Aorta (tissue), 5 donors: ENCODE data around the gene EPB41L1. TPM values are rescaled to one million over a fixed set of nuclear protein-coding genes. Genes with fewer than 3 reads are reported as not detected.
A peak's percentile ranks its signal among the peaks of the same experiment; 100 is the strongest.

ENCODE experiments used
- ATAC-seq: fragments of 200-7000 bp; cut with Tn5 transposase; one replicate; pipeline ENCODE4 v1.9.1; 2022; ENCODE audit warnings: moderate library complexity; ENCODE audit not compliant: low FRiP score
- DNase-seq, 2 donors: peaks; one replicate each; pipeline ENCODE4 v3.0.0-alpha.2; 2020
- H3K27ac ChIP-seq, 2 donors: one replicate each; pipeline ENCODE4 v1.5.1; 2013; ENCODE audit warnings: low read length in 2 of 2, mild to moderate bottlenecking in 2 of 2, moderate library complexity in 2 of 2, control low read depth in 1 of 2, inconsistent platforms in 1 of 2, low read depth in 1 of 2
- H3K27me3 ChIP-seq, 2 donors: one replicate each; pipeline ENCODE4 v1.6.1; 2013; ENCODE audit warnings: control low read depth in 1 of 2, low read length in 1 of 2, mild to moderate bottlenecking in 1 of 2, moderate library complexity in 1 of 2; ENCODE audit not compliant: insufficient read depth in 2 of 2, control insufficient read depth in 1 of 2
- H3K36me3 ChIP-seq, 2 donors: one replicate each; pipeline ENCODE4 v1.6.1; 2013; ENCODE audit warnings: control low read depth in 1 of 2, low read length in 1 of 2, mild to moderate bottlenecking in 1 of 2; ENCODE audit not compliant: insufficient read depth in 2 of 2, control insufficient read depth in 1 of 2
- H3K4me1 ChIP-seq, 2 donors: one replicate each; pipeline ENCODE4 v1.6.1; 2013; ENCODE audit warnings: low read length in 2 of 2, control low read depth in 1 of 2, mild to moderate bottlenecking in 1 of 2, moderate library complexity in 1 of 2; ENCODE audit not compliant: insufficient read depth in 2 of 2, control insufficient read depth in 1 of 2
- H3K4me3 ChIP-seq, 2 donors: one replicate each; pipeline ENCODE4 v1.5.1; 2013; ENCODE audit warnings: low read length in 2 of 2, control low read depth in 1 of 2, mild to moderate bottlenecking in 1 of 2
- H3K9me3 ChIP-seq: one replicate; pipeline ENCODE4 v1.6.1; 2013; ENCODE audit warnings: mild to moderate bottlenecking, low read length; ENCODE audit not compliant: control insufficient read depth
- WGBS, 2 donors: extraction: QIAGEN DNeasy Blood & Tissue Kit; methylation state at CpG; one replicate each; pipeline ENCODE4 v1.1.7; 2013; 5-methylcytosine and 5-hydroxymethylcytosine counted together
- intact Hi-C, 2 donors: fragments of 100-400 bp; cut with DNase I; formaldehyde crosslinking; loops; one replicate each; pipeline versions ENCODE4 v1.14.2 to v1.15.0; 2022
- polyA plus RNA-seq, 2 donors: library from polyadenylated mRNA; stranded (reverse); fragments of 200-250 nt; gene quantifications; one replicate each; pipeline ENCODE4 v1.2.3, GENCODE V29; 2013
- total RNA-seq, 2 donors: library from RNA; stranded (reverse); fragmentation: NEBNext Ultra II Directional; extraction: Animal tissue kit (Norgen Biotek cat#: 25700); gene quantifications; one replicate each; pipeline ENCODE4 v1.2.1, GENCODE V29; 2021
- donor health status: healthy with polysubstance abuse.
- donor health status: Bipolar disorder and iron deficiency.
- donor health status: DM: no; HTN: no; CAD: no.
- donor health status: DM: no; HTN: no; CAD: no.
- donor health status: DM: yes; HTN: yes; CAD: no.

The EPB41L1 gene
- total and polyA plus RNA-seq, 4 donors = 18.0 to 47.1 (median 32.7) TPM

DNA sequence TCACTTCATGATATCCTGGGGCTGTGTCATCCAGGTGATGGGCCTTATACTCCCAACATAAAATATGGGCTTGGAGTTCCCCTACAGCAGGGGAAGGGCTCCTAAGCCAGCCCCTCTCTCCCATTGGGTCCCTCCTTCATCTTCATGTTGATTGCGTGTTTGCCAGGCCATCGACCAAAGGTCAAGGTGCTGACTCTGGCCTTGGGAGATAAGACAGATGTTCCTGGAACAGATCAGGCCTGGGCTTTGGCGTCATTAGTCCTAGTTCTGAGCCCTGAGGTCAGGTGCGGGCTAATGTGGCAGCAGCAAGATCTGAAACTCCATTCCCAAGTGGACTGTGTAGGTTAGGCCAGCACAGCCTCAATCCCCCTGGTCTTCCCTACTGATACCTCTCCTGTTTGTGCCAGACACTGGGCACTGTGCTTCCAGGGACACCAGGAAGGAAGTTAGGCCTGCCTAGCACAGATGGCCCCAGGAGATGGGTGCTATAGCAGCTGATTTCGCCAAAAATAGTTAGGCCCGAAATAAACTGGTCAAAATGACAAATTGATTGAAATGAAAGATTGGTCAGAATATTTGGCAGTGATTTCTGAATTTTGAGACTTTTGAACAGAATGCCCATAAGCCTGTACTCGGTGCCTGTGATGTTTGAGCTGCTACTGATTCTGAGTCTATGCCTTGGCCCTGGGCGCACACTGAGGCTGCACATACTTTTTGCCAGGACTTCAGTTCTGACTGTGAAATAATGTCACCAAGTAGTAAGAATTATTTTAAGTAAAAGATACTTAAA, 28.8 kb downstream of the EPB41L1 start:
- intact Hi-C loops = no loop called here
- no peak for DNase-seq
- H3K4me3 ChIP-seq = no peak overlapping the region
- ATAC-seq = no peak
- 73 to 82% methylated on average over 8 of the region's 8 CpGs for WGBS, 2 donors
- no peaks in the 10 kb centered on the region for H3K9me3 ChIP-seq
- H3K4me1 ChIP-seq = no peaks in the 10 kb centered on the region
- H3K36me3 ChIP-seq = peaks cover 0 to 4% of the 10 kb centered on the region in 2 donors
- no peak overlapping the region for H3K27ac ChIP-seq
- no peaks in the 10 kb centered on the region for H3K27me3 ChIP-seq

DNA sequence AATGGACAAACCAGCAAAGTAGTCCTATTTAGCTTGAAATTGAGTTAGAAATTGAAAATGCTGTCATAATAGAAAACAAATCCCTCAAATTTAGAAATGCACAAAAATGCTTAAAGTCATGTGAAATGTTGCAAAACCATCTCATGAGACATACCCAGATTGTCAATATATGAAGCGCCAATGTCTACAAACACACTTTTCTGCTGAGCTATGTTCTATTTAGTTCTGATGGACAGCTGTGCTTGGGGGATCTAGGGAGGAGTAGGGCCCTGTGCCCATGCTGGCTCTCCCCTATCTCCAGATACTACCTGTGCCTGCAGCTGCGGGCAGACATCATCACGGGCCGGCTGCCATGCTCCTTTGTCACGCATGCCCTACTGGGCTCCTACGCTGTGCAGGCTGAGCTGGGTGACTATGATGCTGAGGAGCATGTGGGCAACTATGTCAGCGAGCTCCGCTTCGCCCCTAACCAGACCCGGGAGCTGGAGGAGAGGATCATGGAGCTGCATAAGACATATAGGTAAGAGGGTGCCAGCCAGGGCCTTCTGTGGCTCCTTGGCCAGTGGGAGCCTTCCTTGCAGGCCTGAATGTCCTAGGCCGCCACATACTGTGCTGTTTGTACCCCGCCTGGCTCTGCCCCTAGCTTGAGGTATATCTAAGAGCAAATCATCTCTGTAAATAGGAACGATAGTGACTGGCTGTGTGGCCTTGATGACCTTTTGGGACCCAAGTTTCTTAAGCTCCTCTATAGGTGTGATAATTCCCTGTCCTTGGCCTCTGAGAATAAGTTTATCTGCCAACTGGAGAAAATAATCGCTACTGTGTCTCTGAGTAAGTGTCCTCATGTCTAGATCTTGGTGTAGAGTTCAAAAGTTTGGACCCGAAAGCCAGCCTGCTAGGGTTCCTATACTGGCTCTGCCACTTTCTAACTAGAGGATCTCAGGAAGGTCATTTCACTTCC, 30.6 kb downstream of the EPB41L1 start:
- 95 to 96% methylated on average over 15 of the region's 15 CpGs for whole genome bisulfite sequencing, 2 donors
- peaks cover 2 to 4% of the 10 kb centered on the region in 2 donors for H3K36me3 ChIP-seq
- intact Hi-C loops = no loop called here

DNA sequence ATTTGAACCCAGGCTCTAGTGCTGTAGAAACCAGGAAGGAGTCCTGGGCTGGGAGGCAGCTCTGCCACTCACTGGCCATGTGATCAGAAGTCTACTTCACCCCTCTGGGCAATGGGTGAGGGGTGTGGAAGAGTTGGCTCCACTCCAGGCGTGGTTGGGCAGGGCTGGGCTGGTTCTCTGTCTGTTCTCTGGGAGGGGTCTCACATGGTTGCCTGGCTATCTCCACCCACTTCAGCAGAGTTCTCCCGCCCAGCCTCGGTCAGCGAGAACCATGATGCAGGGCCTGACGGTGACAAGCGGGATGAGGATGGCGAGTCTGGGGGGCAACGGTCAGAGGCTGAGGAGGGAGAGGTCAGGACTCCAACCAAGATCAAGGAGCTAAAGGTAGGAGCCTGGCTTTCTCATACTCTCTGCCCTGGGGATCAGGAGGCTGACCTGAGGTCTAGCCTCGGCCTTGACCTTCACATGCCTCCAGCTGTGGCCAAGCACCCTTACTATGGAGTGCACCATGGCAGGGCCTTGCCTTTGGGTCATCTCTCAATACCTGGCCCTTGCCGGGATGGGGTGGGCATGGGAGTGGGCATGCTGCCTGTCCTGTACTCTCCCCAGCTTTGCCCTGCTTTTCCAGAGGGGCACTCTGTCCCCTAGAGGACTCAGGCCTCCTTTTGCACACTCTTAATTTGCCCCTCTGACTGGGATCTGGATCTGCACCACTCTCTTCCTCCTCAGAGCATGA, 39.6 kb downstream of the EPB41L1 start:
- WGBS, 2 donors = 91% methylated on average over 9 to 10 of the region's 10 CpGs
- Histone ChIP-seq H3K36me3 (peaks cover 2 to 5% of the 10 kb centered on the region in 2 donors), H3K9me3 (no peaks in the 10 kb centered on the region), H3K4me1 (no peaks in the 10 kb centered on the region), H3K27ac (no peak overlapping the region), H3K4me3 (no peak overlapping the region), H3K27me3 (no peaks in the 10 kb centered on the region)
- ATAC-seq (no peak), DNase-seq (no peak)
- intact Hi-C loops = no loop called here

More for the DNA sequence above, 30.6 kb downstream of the EPB41L1 start:
- H3K9me3 ChIP-seq = no peaks in the 10 kb centered on the region
- H3K27me3 ChIP-seq = no peaks in the 10 kb centered on the region
- H3K4me1 ChIP-seq = no peaks in the 10 kb centered on the region
- no peak for ATAC-seq
- H3K4me3 ChIP-seq = no peak overlapping the region
- no peak for DNase-seq
- H3K27ac ChIP-seq = no peak overlapping the region

DNA sequence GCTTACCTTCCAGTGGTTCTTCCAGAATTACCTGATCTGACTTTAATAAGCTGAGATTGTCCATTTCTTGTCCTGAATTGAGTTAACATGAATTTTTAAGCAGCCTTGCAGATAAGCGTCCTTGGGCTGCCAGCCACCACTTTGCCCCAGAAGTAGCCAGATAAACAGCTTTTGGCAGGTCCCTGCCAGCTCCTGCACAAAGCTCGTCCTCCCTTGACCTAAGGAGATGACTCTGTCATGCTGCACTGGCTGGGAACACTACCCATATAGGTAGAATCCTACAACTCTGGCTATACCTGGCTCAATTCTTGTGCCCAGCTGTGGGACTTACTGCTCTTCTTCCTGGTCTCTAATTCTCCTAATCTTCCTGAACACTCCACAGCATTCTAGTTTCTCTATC, 42.1 kb downstream of the EPB41L1 start:
- intact Hi-C loops = loop anchor here in 1 of 2 donors (5.0 kb wide), 2 partner anchors 39 to 199 kb away; no protein-coding TSS in a partner anchor
- ATAC-seq = no peak
- H3K36me3 ChIP-seq = peaks cover 0 to 5% of the 10 kb centered on the region in 2 donors
- no peaks in the 10 kb centered on the region for H3K9me3 ChIP-seq
- no peaks in the 10 kb centered on the region for H3K27me3 ChIP-seq
- H3K4me3 ChIP-seq = no peak overlapping the region
- no peak for DNase-seq
- no peak overlapping the region for H3K27ac ChIP-seq
- WGBS, 2 donors = 57 to 63% methylated on average over 2 of the region's 2 CpGs
- H3K4me1 ChIP-seq = no peaks in the 10 kb centered on the region

DNA sequence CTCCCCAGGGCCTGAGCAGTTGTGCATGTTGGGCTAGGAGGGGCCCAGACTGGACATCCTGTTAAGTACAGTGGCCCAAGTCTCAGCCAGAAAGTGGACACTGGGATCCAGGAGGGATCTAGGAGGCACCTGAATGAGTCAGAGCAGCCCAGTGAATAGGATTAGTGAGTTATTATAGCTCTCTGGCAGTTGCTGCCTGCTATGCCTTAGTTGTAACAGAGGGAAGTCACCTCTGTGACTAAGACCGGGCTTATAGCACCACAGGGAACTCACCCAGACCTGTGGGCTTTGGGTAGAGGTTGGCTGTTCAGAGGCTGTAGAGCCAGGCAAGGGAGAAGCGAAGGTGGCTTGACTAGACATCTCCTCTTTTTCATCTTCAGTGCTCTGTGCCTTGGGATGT, 42.7 kb downstream of the EPB41L1 start:
- Histone ChIP-seq H3K27me3 (no peaks in the 10 kb centered on the region), H3K27ac (no peak overlapping the region), H3K4me1 (no peaks in the 10 kb centered on the region), H3K36me3 (peaks cover 0 to 5% of the 10 kb centered on the region in 2 donors), H3K9me3 (no peaks in the 10 kb centered on the region), H3K4me3 (no peak overlapping the region)
- 94 to 100% methylated on average over 2 of the region's 2 CpGs for WGBS, 2 donors
- no peak for DNase-seq
- no peak for ATAC-seq
- intact Hi-C loops = loop anchor here in 1 of 2 donors (5.0 kb wide), 2 partner anchors 40 to 200 kb away; no protein-coding TSS in a partner anchor

DNA sequence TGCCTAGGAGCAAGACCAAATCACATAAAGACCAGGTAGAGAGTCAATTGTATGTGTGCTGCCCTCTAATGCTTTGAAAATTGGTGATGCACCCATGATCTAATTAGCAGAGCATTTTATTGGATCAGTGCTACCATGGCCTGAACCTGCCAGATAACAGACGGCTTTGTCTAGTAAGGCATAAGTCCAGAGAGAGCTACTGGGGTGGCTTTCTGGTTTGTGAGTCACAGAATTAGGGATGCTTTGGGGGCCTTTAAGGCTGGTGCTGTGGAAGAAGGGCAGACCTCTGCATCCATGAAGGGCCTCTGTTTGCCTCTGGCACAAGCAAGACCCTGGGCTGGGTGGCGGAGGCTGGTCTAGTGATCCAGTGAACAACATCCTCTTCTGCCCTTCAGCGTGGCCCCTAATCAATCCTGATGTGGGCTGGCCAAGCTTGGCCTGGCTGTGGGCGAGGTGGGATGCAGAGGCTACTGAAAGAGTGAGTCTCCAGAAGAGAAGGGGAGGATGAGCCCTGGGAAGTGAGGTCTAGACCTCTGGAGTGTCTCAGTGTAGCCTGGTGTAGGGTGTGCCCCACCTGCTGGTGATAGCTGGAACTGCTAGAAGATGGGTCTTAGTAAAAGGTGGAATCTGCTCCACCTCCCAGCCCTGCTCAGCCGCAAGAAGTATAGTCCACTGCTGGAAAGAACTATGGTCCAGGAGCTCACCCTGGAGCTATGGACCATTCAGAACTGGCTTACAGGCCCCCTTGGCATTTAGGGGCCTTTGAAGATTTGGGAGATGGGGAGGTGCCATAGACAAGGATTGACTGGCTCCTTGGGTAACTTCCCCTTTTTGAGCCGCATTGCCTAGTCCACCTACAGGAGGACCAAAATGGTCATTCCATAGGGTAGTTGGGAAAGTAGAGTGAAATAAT, 45.1 kb downstream of the EPB41L1 start:
- intact Hi-C loops = loop anchor here (2.0 to 10.0 kb wide), 6 partner anchors 42 to 405 kb away; partner anchors contain the start of gene RAB5IF (in 1 of the 2)
- 49 to 56% methylated on average over 6 of the region's 6 CpGs for WGBS, 2 donors

DNA sequence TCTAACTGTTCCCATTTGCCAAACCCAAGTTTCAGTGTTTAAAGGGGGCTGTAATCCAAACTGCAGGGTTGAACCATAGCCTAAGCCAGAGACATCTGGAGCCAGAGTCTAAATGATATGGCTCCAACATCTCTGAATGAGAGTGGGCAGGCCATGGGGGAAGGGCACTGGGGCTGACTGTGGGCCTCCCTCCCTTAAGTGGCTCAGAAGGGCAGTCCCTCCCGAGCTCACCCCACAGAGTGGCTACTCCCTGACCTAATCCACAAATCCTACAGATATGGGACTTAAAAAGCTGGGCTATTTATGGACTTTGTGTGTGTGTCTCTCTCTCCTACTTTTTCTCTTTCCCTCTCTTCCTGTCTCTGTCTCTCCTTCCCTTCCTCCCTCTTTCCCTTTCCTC, 45.9 kb downstream of the EPB41L1 start:
- intact Hi-C loops = loop anchor here (5.0 to 10.0 kb wide), 3 partner anchors 208 to 404 kb away; partner anchors contain the start of gene RAB5IF (in 1 of the 2)
- H3K36me3 ChIP-seq = peaks cover 0 to 3% of the 10 kb centered on the region in 2 donors
- no peaks in the 10 kb centered on the region for H3K27me3 ChIP-seq
- ATAC-seq (no peak), DNase-seq (no peak)
- no peaks in the 10 kb centered on the region for H3K4me1 ChIP-seq
- H3K4me3 ChIP-seq = no peak overlapping the region
- no peaks in the 10 kb centered on the region for H3K9me3 ChIP-seq
- no peak overlapping the region for H3K27ac ChIP-seq
- 95 to 100% methylated on average over 1 of the region's 1 CpG for WGBS, 2 donors

More for the DNA sequence above, 45.1 kb downstream of the EPB41L1 start:
- ATAC-seq = peak; percentile 78
- H3K4me1 ChIP-seq = no peaks in the 10 kb centered on the region
- DNase-seq = peak; percentile 83 to 88
- H3K27me3 ChIP-seq = no peaks in the 10 kb centered on the region
- H3K9me3 ChIP-seq = no peaks in the 10 kb centered on the region
- no peak overlapping the region for H3K27ac ChIP-seq
- H3K4me3 ChIP-seq = no peak overlapping the region
- peaks cover 0 to 3% of the 10 kb centered on the region in 2 donors for H3K36me3 ChIP-seq
